GM23338 (cell line): Measurements from ENCODE around the gene HIVEP3. TPM values are rescaled to one million over a fixed set of nuclear protein-coding genes. Genes with fewer than 3 reads are reported as not detected.
A peak's percentile ranks its signal among the peaks of the same experiment; 100 is the strongest.

ENCODE experiments used
- ATAC-seq: fragments of 200-7000 bp; cut with Tn5 transposase; 3 replicates; pipeline ENCODE4 v1.9.1; 2020
- DNase-seq: peaks from one replicate; pipeline ENCODE4 v3.0.0-alpha.2; 2015; ENCODE audit warnings: low spot score
- H2AFZ ChIP-seq: fragments of 200-600 bp; sonication (generic); 2 replicates; pipeline ENCODE4 v1.8.0; 2016; ENCODE audit warnings: antibody characterized with exemption, mild to moderate bottlenecking, moderate library complexity
- H3F3A ChIP-seq: fragments of 200-600 bp; sonication (generic); replicated peaks from 2 replicates; pipeline ENCODE4 v1.8.0; 2017; ENCODE audit warnings: antibody characterized with exemption, mixed run types, low read depth
- H3K27ac ChIP-seq: fragments of 200-600 bp; sonication (generic); 2 replicates; pipeline ENCODE4 v1.6.1; 2016; ENCODE audit warnings: low read depth
- H3K27me3 ChIP-seq: fragments of 200-600 bp; sonication (generic); 2 replicates; pipeline ENCODE4 v1.8.0; 2016; ENCODE audit warnings: mild to moderate bottlenecking, mixed run types, moderate library complexity; ENCODE audit not compliant: insufficient read depth
- H3K36me3 ChIP-seq: fragments of 200-600 bp; sonication (generic); 2 replicates; pipeline ENCODE4 v1.8.0; 2016; ENCODE audit warnings: mild to moderate bottlenecking; ENCODE audit not compliant: insufficient read depth
- H3K4me1 ChIP-seq: fragments of 200-600 bp; sonication (generic); 2 replicates; pipeline ENCODE4 v1.8.0; 2016; ENCODE audit warnings: mild to moderate bottlenecking, moderate library complexity; ENCODE audit not compliant: insufficient read depth
- H3K4me2 ChIP-seq: fragments of 200-600 bp; sonication (generic); 2 replicates; pipeline ENCODE4 v1.7.1; 2017; ENCODE audit warnings: mixed run types
- H3K4me3 ChIP-seq: fragments of 200-600 bp; sonication (generic); 2 replicates; pipeline ENCODE4 v1.6.1; 2016; ENCODE audit warnings: mixed run types
- H3K79me2 ChIP-seq: fragments of 200-600 bp; sonication (generic); replicated peaks from 2 replicates; pipeline ENCODE4 v1.8.0; 2017; ENCODE audit warnings: mild to moderate bottlenecking; ENCODE audit not compliant: insufficient read depth
- H3K9me2 ChIP-seq: fragments of 200-600 bp; sonication (generic); 2 replicates; pipeline ENCODE4 v1.8.0; 2017; ENCODE audit not compliant: insufficient read depth
- H4K20me1 ChIP-seq: fragments of 200-600 bp; sonication (generic); replicated peaks from 2 replicates; pipeline ENCODE4 v1.8.0; 2017; ENCODE audit warnings: mild to moderate bottlenecking; ENCODE audit not compliant: insufficient read depth
- H3K27ac Mint-ChIP-seq: 2 replicates; pipeline ENCODE4 v1.8.0; 2020; ENCODE audit warnings: inconsistent platforms, mild to moderate bottlenecking, moderate library complexity, mixed read lengths
- H3K27me3 Mint-ChIP-seq: 3 replicates; pipeline ENCODE4 v1.8.0; 2022; ENCODE audit warnings: low read depth, mild to moderate bottlenecking, moderate library complexity, mixed read lengths, inconsistent platforms; ENCODE audit not compliant: insufficient read depth, poor library complexity
- H3K36me3 Mint-ChIP-seq: 3 replicates; pipeline ENCODE4 v1.8.0; 2021; ENCODE audit warnings: low read depth, mild to moderate bottlenecking, inconsistent platforms, moderate library complexity, mixed read lengths
- H3K4me1 Mint-ChIP-seq: 3 replicates; pipeline ENCODE4 v1.8.0; 2020; ENCODE audit warnings: mild to moderate bottlenecking, inconsistent platforms, mixed read lengths
- H3K4me3 Mint-ChIP-seq: 3 replicates; pipeline ENCODE4 v1.8.0; 2021; ENCODE audit warnings: moderate library complexity, mild to moderate bottlenecking, inconsistent platforms, mixed read lengths
- H3K9me3 Mint-ChIP-seq: 3 replicates; pipeline ENCODE4 v1.8.0; 2020; ENCODE audit warnings: moderate library complexity, mild to moderate bottlenecking, inconsistent platforms, mixed read lengths
- ETS1 ChIP-seq: IDR thresholded peaks from 2 replicates; pipeline ENCODE4 v1.6.1; 2016; ENCODE audit warnings: antibody characterized with exemption
- EZH2 ChIP-seq: fragments of 200-600 bp; sonication (generic); IDR thresholded peaks from one replicate; pipeline ENCODE4 v1.8.0; 2017; ENCODE audit warnings: antibody characterized with exemption, mild to moderate bottlenecking, low read depth; ENCODE audit not compliant: unreplicated experiment
- EZH2phosphoT487 ChIP-seq: fragments of 200-600 bp; sonication (generic); IDR thresholded peaks from one replicate; pipeline ENCODE4 v1.8.1; 2018; ENCODE audit warnings: antibody characterized with exemption; ENCODE audit not compliant: unreplicated experiment
- POLR2AphosphoS5 ChIP-seq: IDR thresholded peaks from 2 replicates; pipeline ENCODE4 v1.6.1; 2016; ENCODE audit warnings: antibody characterized with exemption, low read depth
- STAT1 ChIP-seq: IDR thresholded peaks from one replicate; pipeline ENCODE4 v1.6.1; 2016; ENCODE audit warnings: antibody characterized with exemption; ENCODE audit not compliant: unreplicated experiment
- ZNF462 ChIP-seq: fragments of 250-450 bp; sonication (Bioruptor Pico); IDR thresholded peaks from 2 replicates; pipeline ENCODE4 v1.5.0; 2020; ENCODE audit warnings: mild to moderate bottlenecking, moderate library complexity
- polyA plus RNA-seq: library from polyadenylated mRNA; unstranded; fragments of >200 nt; fragmentation: Nextera tagmentation; extraction: Ambion mirVana; gene quantifications from 2 replicates; pipeline ENCODE4 v1.2.1, GENCODE V29; 2016
- total RNA-seq: library from RNA; depleted of rRNA; stranded (reverse); fragments of >200 nt; shearing (Covaris generic); gene quantifications from 2 replicates; pipeline ENCODE4 v1.2.3, GENCODE V29; 2014
- TF ChIP-seq, protein P1 (sequence below), 2 experiments: fragments of 200-600 bp in 1 of 2; sonication (generic) in 1 of 2; conservative IDR thresholded peaks; 2 replicates each; pipeline versions ENCODE4 v1.5.1 to v1.6.1; 2016 to 2017; ENCODE audit warnings: antibody characterized with exemption in 2 of 2, low read depth in 2 of 2, mild to moderate bottlenecking in 2 of 2, moderate library complexity in 1 of 2

Gene HIVEP3
- total and polyA plus RNA-seq, 2 experiments from 2014 or later = 0.14 to 0.24 TPM

DNA sequence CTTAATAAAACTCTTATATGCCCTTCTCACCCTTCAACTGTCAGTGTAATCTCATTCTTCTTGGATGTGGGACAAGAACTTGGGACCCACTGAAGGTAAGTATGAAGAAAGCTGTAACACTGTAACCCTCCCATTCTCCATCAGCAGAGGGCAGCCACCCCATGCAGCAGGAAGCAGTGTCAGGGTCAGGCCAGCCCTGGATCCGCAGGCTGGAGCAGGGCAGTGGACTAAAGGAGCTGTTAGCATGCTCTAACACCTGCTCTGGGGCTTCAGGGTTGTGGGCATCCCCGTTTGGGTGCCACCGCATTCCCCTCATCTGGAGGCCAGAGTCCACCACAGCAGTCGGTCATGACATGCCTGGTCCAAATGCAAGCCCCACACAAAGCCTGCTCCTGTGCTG is 156.5 kb downstream of the HIVEP3 start:
- Histone ChIP-seq H3K27ac (no peak overlapping the region), H4K20me1 (no peaks in the 10 kb centered on the region), H2AFZ (no peak overlapping the region), H3K4me3 (no peak overlapping the region), H3K27me3 (no peaks in the 10 kb centered on the region), H3K79me2 (no peaks in the 10 kb centered on the region), H3F3A (no peaks in the 10 kb centered on the region), H3K9me2 (0 out of 2 replicates have a peak, but pooled peaks cover 2% of the 10 kb centered on the region), H3K4me1 (no peaks in the 10 kb centered on the region), H3K4me2 (no peak overlapping the region), H3K36me3 (no peaks in the 10 kb centered on the region)
- Mint-ChIP-seq H3K4me3 (no peak overlapping the region), H3K9me3 (peaks cover 29% of the 10 kb centered on the region), H3K27ac (no peak overlapping the region), H3K27me3 (no peaks in the 10 kb centered on the region), H3K4me1 (peaks cover 9% of the 10 kb centered on the region), H3K36me3 (0 out of 3 replicates have a peak, but pooled peaks cover 3% of the 10 kb centered on the region)
- DNase-seq (no peak), ATAC-seq (no peak)
- no peak for TF ChIP-seq POLR2AphosphoS5
- no peak for TF ChIP-seq EZH2
- TF ChIP-seq STAT1 = no peak
- TF ChIP-seq ZNF462 (CRISPR knock-in tag) = no peak
- no peak for TF ChIP-seq ETS1
- no peak for TF ChIP-seq EZH2phosphoT487
- TF ChIP-seq, protein P1, sequence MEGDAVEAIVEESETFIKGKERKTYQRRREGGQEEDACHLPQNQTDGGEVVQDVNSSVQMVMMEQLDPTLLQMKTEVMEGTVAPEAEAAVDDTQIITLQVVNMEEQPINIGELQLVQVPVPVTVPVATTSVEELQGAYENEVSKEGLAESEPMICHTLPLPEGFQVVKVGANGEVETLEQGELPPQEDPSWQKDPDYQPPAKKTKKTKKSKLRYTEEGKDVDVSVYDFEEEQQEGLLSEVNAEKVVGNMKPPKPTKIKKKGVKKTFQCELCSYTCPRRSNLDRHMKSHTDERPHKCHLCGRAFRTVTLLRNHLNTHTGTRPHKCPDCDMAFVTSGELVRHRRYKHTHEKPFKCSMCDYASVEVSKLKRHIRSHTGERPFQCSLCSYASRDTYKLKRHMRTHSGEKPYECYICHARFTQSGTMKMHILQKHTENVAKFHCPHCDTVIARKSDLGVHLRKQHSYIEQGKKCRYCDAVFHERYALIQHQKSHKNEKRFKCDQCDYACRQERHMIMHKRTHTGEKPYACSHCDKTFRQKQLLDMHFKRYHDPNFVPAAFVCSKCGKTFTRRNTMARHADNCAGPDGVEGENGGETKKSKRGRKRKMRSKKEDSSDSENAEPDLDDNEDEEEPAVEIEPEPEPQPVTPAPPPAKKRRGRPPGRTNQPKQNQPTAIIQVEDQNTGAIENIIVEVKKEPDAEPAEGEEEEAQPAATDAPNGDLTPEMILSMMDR (conservative IDR thresholded peaks at IDR 0.05; ENCODE audit: low read depth in 2 of 2) = peak in 1 of 2 experiments; percentile 29; a peak in 1 of 4 replicates
